Measurements from ENCODE around the gene A2ML1. TPM values are rescaled to one million over a fixed set of nuclear protein-coding genes. Genes with fewer than 3 reads are reported as not detected.
A peak's percentile ranks its signal among the peaks of the same experiment; 100 is the strongest.
"Not testable (repeated sequence)": the region's sequence is repeated elsewhere in the genome, so short reads cannot be mapped to it uniquely, and the experiment has no call there.

Gene A2ML1
- total RNA-seq, 1 donor from 2014 or later: 0.43 TPM

DNA sequence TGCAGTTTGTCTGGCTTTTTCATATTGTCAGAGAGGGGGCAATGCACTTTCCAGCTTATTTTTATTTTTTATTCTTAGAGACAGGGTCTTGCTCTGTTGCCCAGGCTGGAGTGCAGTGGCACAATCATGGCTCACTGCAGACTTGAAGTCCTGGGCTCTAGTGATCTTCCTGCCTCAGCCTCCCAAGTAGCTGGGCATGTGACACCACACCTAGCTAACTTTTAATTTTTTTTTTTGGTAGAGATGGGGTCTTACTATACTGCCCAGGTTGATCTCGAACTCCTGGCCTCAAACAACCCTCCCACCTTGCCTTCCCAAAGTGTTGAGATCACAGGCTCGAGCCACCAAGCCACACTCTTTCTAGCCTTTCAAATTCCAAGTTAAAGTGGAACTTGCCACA is 3.9 kb upstream of the A2ML1 start:
- TF ChIP-seq EZH2 (IDR thresholded peaks at IDR 0.05) (no peak), EZH2phosphoT487 (IDR thresholded peaks at IDR 0.05) (no peak), CTCF (IDR thresholded peaks at IDR 0.05) (no peak)
- H3K27me3 Mint-ChIP-seq (ENCODE audit: insufficient read depth, low read depth): peaks cover 6% of the 10 kb centered on the region
- no peaks in the 10 kb centered on the region for H3K36me3 Mint-ChIP-seq
- H3F3A ChIP-seq (ENCODE audit: low read depth): peaks cover 5% of the 10 kb centered on the region
- H3K27ac Mint-ChIP-seq: no peak overlapping the region
- no peaks in the 10 kb centered on the region for H3K9me3 ChIP-seq (ENCODE audit: low read depth)
- no peaks in the 10 kb centered on the region for H3K36me3 ChIP-seq
- no peak for DNase-seq (ENCODE audit: low spot score)
- H3K4me1 ChIP-seq: peaks cover 13% of the 10 kb centered on the region
- H3K27me3 ChIP-seq: no peaks in the 10 kb centered on the region
- no peaks in the 10 kb centered on the region for H4K20me1 ChIP-seq (ENCODE audit: low read depth)
- no peak overlapping the region for H3K4me3 ChIP-seq
- H3K27ac ChIP-seq: no peak overlapping the region
- no peak overlapping the region for H3K9ac ChIP-seq
- no peak overlapping the region for H3K4me2 ChIP-seq
- no peaks in the 10 kb centered on the region for H3K9me3 Mint-ChIP-seq
- no peaks in the 10 kb centered on the region for H3K79me2 ChIP-seq (ENCODE audit: low read depth)
- no peak overlapping the region for H2AFZ ChIP-seq (replicated peaks)
- H3K4me1 Mint-ChIP-seq: peaks cover 4% of the 10 kb centered on the region
- H3K4me3 Mint-ChIP-seq: no peak overlapping the region

- no peak overlapping the region for H3K4me2 ChIP-seq
- Mint-ChIP-seq H3K9me3 (peaks cover 2% of the 10 kb centered on the region), H3K4me1 (peaks cover 9% of the 10 kb centered on the region), H3K27me3 (ENCODE audit: insufficient read depth, low read depth) (peaks cover 4% of the 10 kb centered on the region), H3K36me3 (no peaks in the 10 kb centered on the region), H3K4me3 (no peak overlapping the region), H3K27ac (no peak overlapping the region)
- DNase-seq (ENCODE audit: low spot score): no peak
- peaks cover 21% of the 10 kb centered on the region for H3K4me1 ChIP-seq
- H3F3A ChIP-seq (ENCODE audit: low read depth): peaks cover 11% of the 10 kb centered on the region
- no peak overlapping the region for H3K9ac ChIP-seq
- no peak overlapping the region for H3K27ac ChIP-seq
- no peak for TF ChIP-seq CTCF (IDR thresholded peaks at IDR 0.05)
- TF ChIP-seq EZH2 (IDR thresholded peaks at IDR 0.05): no peak
- no peak for TF ChIP-seq EZH2phosphoT487 (IDR thresholded peaks at IDR 0.05)
- H3K36me3 ChIP-seq: no peaks in the 10 kb centered on the region
- H2AFZ ChIP-seq (replicated peaks): peak overlapping the region; percentile 68
- H4K20me1 ChIP-seq (ENCODE audit: low read depth): no peaks in the 10 kb centered on the region
- no peaks in the 10 kb centered on the region for H3K9me3 ChIP-seq (ENCODE audit: low read depth)
- no peak overlapping the region for H3K4me3 ChIP-seq
- H3K79me2 ChIP-seq (ENCODE audit: low read depth): no peaks in the 10 kb centered on the region
- no peaks in the 10 kb centered on the region for H3K27me3 ChIP-seq
These were observed 2.8 kb upstream of the A2ML1 start for GRCh38 chr12:8819666-8819980.

GRCh38 chr12:8820676-8821407 is 1.6 kb upstream of the A2ML1 start:
- H3K36me3 ChIP-seq; H3K27ac Mint-ChIP-seq; H3K27ac ChIP-seq; H3K4me2 ChIP-seq; H3K9ac ChIP-seq; H3K4me3 Mint-ChIP-seq; H3K4me3 ChIP-seq; H3K9me3 ChIP-seq (ENCODE audit: low read depth); DNase-seq (ENCODE audit: low spot score); H2AFZ ChIP-seq (replicated peaks); H3K27me3 Mint-ChIP-seq (ENCODE audit: insufficient read depth, low read depth); H3K27me3 ChIP-seq; H3K4me1 Mint-ChIP-seq; H3K9me3 Mint-ChIP-seq; H3K79me2 ChIP-seq (ENCODE audit: low read depth); H4K20me1 ChIP-seq (ENCODE audit: low read depth); H3K36me3 Mint-ChIP-seq: not testable (repeated sequence)
- Histone ChIP-seq H3F3A (ENCODE audit: low read depth) (peaks cover 11% of the 10 kb centered on the region), H3K4me1 (peaks cover 21% of the 10 kb centered on the region)

DNA sequence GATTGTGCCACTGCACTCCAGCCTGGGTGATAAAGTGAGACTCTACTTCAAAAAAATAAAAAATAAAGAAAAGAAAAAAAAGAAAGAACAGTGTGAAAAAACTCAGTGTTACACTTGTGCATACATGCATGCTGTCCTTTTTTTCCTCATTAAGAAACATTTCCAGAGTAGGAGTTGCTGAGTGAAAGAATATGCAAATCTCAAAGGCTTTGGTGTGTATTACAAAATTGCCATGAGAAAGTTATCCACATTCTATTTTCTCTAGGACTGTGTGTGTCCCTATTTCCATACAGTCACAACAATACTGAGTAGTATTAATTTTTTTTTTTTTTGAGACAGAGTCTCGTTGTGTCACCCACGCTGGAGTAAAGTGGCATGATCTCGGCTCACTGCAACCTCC is 830 bp upstream of the A2ML1 start:
- Mint-ChIP-seq H3K36me3 (no peaks in the 10 kb centered on the region), H3K9me3 (peaks cover 12% of the 10 kb centered on the region), H3K4me1 (peaks cover 9% of the 10 kb centered on the region), H3K27me3 (ENCODE audit: insufficient read depth, low read depth) (peaks cover 4% of the 10 kb centered on the region), H3K27ac (no peak overlapping the region), H3K4me3 (no peak overlapping the region)
- no peaks in the 10 kb centered on the region for H4K20me1 ChIP-seq (ENCODE audit: low read depth)
- peaks cover 11% of the 10 kb centered on the region for H3F3A ChIP-seq (ENCODE audit: low read depth)
- H3K27me3 ChIP-seq: no peaks in the 10 kb centered on the region
- DNase-seq (ENCODE audit: low spot score): no peak
- no peak overlapping the region for H2AFZ ChIP-seq (replicated peaks)
- no peaks in the 10 kb centered on the region for H3K79me2 ChIP-seq (ENCODE audit: low read depth)
- no peak overlapping the region for H3K9ac ChIP-seq
- H3K36me3 ChIP-seq: peaks cover 3% of the 10 kb centered on the region
- no peak overlapping the region for H3K4me3 ChIP-seq
- no peak overlapping the region for H3K27ac ChIP-seq
- no peaks in the 10 kb centered on the region for H3K9me3 ChIP-seq (ENCODE audit: low read depth)
- peaks cover 21% of the 10 kb centered on the region for H3K4me1 ChIP-seq
- no peak for TF ChIP-seq CTCF (IDR thresholded peaks at IDR 0.05)
- TF ChIP-seq EZH2phosphoT487 (IDR thresholded peaks at IDR 0.05): no peak
- TF ChIP-seq EZH2 (IDR thresholded peaks at IDR 0.05): no peak
- no peak overlapping the region for H3K4me2 ChIP-seq

Data from neural progenitor cell (in vitro differentiated cells).